OCI-LY1 (cell line): Measurements from ENCODE around the gene COLGALT1.

ENCODE experiments used
- EZH2 ChIP-seq: fragments of 200-600 bp; sonication (generic), shearing (Covaris generic); IDR thresholded peaks from 2 replicates; pipeline ENCODE4 v1.8.0; 2017; ENCODE audit warnings: borderline replicate concordance, mixed run types, mild to moderate bottlenecking, antibody characterized with exemption, low read length, moderate library complexity, mixed read lengths
- TF ChIP-seq, protein P1 (sequence below): fragments of 200-600 bp; sonication (generic), shearing (Covaris generic); IDR thresholded peaks from 2 replicates; pipeline ENCODE4 v1.5.1; 2017; ENCODE audit warnings: mild to moderate bottlenecking, antibody characterized with exemption, low read length, moderate library complexity, mixed read lengths

DNA sequence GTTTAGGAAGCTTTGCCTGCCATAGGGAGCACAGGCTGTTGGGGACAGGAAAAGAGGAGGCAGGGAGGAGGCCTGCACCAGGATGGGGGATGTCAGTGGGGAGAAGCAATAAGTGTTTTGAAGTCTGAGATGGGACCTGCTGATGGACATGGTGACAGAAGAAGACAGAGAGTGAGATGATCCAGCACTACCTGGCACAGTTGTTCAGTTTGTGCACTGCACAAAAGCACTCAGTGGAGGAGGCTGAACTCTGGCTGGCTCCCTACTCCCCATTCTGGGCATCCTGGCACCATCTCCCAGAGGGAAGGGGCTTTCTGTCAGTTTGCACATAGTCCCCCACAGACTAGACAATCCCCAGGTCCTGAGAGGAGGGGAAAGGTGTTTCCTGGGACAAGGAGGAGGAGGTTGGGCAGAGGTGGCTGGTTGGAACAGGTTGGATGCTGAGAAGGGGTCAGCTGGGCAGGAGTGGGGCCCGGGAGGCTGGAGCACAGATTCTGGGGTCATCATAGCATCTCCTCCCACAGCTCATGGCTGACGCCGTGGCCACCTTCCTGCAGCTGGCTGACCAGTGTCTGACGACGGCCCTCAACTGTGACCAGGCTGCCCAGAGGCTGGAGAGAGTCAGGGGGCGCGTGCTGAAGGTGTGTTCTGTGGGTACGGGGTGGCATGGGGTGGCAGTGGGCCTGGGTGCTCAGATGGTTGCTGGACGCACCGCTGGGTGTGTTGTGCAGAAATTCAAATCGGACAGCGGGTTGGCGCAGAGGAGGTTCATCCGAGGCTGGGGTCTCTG lies 12.5 kb upstream of the COLGALT1 start:
- TF ChIP-seq EZH2: no peak
- TF ChIP-seq, protein P1, sequence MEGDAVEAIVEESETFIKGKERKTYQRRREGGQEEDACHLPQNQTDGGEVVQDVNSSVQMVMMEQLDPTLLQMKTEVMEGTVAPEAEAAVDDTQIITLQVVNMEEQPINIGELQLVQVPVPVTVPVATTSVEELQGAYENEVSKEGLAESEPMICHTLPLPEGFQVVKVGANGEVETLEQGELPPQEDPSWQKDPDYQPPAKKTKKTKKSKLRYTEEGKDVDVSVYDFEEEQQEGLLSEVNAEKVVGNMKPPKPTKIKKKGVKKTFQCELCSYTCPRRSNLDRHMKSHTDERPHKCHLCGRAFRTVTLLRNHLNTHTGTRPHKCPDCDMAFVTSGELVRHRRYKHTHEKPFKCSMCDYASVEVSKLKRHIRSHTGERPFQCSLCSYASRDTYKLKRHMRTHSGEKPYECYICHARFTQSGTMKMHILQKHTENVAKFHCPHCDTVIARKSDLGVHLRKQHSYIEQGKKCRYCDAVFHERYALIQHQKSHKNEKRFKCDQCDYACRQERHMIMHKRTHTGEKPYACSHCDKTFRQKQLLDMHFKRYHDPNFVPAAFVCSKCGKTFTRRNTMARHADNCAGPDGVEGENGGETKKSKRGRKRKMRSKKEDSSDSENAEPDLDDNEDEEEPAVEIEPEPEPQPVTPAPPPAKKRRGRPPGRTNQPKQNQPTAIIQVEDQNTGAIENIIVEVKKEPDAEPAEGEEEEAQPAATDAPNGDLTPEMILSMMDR: no peak
